Measurements from ENCODE around the gene PCK2.

Gene PCK2

DNA sequence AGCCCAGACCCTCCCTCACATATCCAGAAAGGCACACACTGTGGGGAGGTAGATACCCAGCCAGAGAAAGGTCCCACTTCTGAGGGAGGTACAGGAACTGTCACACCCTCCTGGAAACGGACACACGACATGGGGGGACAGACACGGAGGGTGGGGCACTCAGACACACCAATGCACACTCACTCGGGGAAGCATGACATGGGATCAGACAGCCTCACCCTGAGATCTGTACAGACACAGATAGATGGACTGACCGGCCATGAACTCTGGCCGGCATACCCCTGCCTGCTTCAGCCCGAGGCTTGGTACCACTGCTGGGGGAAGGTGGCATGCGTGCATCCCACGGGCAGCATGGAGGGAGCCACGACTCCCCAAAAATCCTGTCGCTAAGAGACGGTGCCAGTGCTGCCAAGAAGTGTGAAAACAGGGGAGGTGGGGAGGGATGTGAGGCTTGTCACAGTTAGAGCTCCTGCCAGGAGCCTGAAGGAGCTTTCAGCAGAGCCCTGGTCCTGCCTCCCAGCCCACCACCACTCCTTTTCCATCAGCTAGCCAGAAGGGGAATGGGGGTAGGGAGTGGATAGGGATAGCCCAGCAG is 22.2 kb upstream of the PCK2 start:
- DNase-seq (ENCODE audit: low read depth, low spot score) = no peak
- TF ChIP-seq CTCF (IDR thresholded peaks at IDR 0.05; ENCODE audit: low read depth, low read length) = no peak
- in situ Hi-C loops (cut with HindIII; ENCODE audit: low sequenced_read_pairs) = no loop called here
- no peak overlapping the region for H3K4me3 ChIP-seq (ENCODE audit: low read depth, low read length)

GRCh38 chr14:24072436-24072835 is 21.7 kb upstream of the PCK2 start:
- in situ Hi-C loops (cut with HindIII; ENCODE audit: low sequenced_read_pairs) = no loop called here

GRCh38 chr14:24072881-24073877 is 20.9 kb upstream of the PCK2 start:
- in situ Hi-C loops (cut with HindIII; ENCODE audit: low sequenced_read_pairs) = no loop called here
- TF ChIP-seq CTCF (IDR thresholded peaks at IDR 0.05; ENCODE audit: low read depth, low read length) = no peak
- DNase-seq (ENCODE audit: low read depth, low spot score) = no peak

More at GRCh38 chr14:24072436-24072835, 21.7 kb upstream of the PCK2 start:
- no peak for DNase-seq (ENCODE audit: low read depth, low spot score)
- H3K4me3 ChIP-seq (ENCODE audit: low read depth, low read length) = no peak overlapping the region
- TF ChIP-seq CTCF (IDR thresholded peaks at IDR 0.05; ENCODE audit: low read depth, low read length) = no peak

DNA sequence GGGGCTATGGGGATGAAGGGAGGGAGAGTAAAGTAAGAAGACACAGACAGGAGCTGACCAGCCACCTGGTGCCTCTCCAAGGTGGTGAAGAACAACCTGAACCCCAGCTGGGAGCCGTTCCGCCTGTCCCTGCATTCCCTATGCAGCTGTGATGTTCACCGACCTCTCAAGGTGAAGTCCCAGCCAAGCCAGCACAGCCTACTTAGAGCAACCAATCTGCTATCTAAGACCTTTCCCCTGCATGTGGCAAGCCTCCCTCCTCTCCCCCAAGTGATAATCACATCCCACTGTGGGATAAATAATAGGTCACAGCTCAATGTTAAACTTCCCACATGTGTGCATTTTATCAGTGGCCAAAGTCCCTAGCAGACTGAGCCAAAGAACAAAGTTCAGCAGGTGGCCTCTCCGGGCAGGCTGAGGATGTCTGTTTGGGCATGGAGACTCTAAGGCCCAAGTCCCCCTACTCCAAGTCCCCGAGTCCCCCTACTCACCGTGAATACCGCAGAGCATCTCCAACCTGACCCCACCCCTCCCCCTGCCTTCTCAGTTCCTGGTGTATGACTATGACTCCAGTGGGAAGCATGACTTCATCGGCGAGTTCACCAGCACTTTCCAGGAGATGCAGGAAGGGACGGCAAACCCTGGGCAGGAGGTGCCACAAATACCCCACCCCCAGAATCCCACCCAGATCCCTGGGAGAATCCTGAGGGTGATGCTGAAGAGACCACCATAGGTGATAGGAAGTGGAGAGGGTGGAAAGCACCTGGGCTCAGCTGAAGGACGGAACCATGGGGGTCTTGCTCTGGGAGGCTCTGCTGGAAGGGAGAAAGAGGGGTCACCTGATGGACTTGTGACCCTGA is 19.3 kb upstream of the PCK2 start:
- in situ Hi-C loops (cut with HindIII; ENCODE audit: low sequenced_read_pairs) = no loop called here
- TF ChIP-seq CTCF (IDR thresholded peaks at IDR 0.05; ENCODE audit: low read depth, low read length) = no peak
- no peak for DNase-seq (ENCODE audit: low read depth, low spot score)

More at GRCh38 chr14:24072881-24073877, 20.9 kb upstream of the PCK2 start:
- no peak overlapping the region for H3K4me3 ChIP-seq (ENCODE audit: low read depth, low read length)

DNA sequence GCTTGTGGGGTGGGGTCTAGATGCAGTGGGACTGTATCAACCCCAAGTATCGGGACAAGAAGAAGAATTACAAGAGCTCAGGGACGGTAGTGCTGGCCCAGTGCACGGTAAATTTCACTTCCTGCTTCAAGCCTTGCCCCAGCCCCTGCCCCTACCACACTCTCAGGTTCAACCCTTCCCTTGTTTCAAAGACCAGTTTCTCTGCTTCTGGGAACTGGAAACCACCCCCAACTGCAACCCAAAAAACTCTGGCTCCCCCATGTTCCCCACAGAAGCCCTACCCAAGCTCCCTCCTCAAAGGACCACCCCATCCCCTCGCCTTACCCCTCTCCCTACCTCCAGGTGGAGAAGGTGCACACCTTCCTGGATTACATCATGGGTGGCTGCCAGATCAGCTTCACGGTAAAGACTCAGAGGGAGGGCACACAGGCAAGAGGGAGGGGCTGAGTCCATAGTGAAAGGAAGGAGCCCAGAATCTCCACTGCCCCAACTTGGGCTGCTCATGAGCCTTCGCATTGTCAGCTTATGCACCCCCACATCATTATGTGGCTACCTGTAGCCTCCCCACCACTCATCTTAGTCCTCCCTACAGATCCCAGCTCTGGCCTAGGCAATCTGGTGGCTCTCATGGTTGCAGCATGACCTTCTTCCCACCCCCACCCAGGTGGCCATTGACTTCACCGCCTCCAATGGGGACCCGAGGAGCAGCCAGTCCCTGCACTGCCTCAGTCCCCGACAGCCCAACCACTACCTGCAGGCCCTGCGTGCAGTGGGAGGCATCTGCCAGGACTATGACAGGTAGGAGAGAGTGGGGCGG is 18.4 kb upstream of the PCK2 start:
- TF ChIP-seq CTCF (IDR thresholded peaks at IDR 0.05; ENCODE audit: low read depth, low read length) = no peak
- DNase-seq (ENCODE audit: low read depth, low spot score) = no peak
- no peak overlapping the region for H3K4me3 ChIP-seq (ENCODE audit: low read depth, low read length)
- in situ Hi-C loops (cut with HindIII; ENCODE audit: low sequenced_read_pairs) = no loop called here

More for the DNA sequence above, 19.3 kb upstream of the PCK2 start:
- H3K4me3 ChIP-seq (ENCODE audit: low read depth, low read length) = no peak overlapping the region

Measured in astrocyte of the spinal cord (primary cell).